Heart left ventricle (tissue), 13 donors: ENCODE measurements around the gene PYGB.

Experiments used
- POLR2A ChIP-seq, 2 donors: fragments of 450-650 bp; IDR thresholded peaks; one replicate each; pipeline ENCODE4 v1.6.1; 2017; ENCODE audit warnings: antibody characterized with exemption in 2 of 2, mild to moderate bottlenecking in 2 of 2, moderate library complexity in 2 of 2
- TF ChIP-seq, protein P1 (sequence below), 12 donors: fragments of 200-600 bp; sonication (generic) in 4 of 12; IDR thresholded peaks; one replicate each; pipeline versions ENCODE4 v1.5.0 to v1.8.0; 2018 to 2022; ENCODE audit warnings: antibody characterized with exemption in 12 of 12, mild to moderate bottlenecking in 5 of 12
- donor health status: ischemic (EF 13 %, LVEDD 7.1; RV severe dilation, severe dysfunction).
- donor health status: DM: no; HTN: yes; CAD: no.
- donor health status: DM: no; HTN: no; CAD: no.
- donor health status: ischemic (EF 25% LVEDD 6.9; RV normal size, moderate dysfunction).
- donor health status: ischemic (EF 25% LVEDD 5.7; RV mildly dilated, moderate dysfunction).
- donor health status: ischemic (EF 35%, LVEDD 5.7; RV mildly dilated, moderate dysfunction).
- donor health status: nonischemic (EF 11% LVEDD 7.7; RV severe dilation, severe dysfunction).
- donor health status: DM: yes; HTN: yes; CAD: no.
- donor health status: PGD.
- donor health status: ischemic (EF 29% LVEDD 5.4; RV normal size, mild dysfunction).
- donor health status: nonischemic (EF 23%, LVEDD 6.1; RV moderate dilation, normal function).

GRCh38 chr20:25318471-25319240 lies 70.8 kb downstream of the PYGB start:
- TF ChIP-seq, protein P1, sequence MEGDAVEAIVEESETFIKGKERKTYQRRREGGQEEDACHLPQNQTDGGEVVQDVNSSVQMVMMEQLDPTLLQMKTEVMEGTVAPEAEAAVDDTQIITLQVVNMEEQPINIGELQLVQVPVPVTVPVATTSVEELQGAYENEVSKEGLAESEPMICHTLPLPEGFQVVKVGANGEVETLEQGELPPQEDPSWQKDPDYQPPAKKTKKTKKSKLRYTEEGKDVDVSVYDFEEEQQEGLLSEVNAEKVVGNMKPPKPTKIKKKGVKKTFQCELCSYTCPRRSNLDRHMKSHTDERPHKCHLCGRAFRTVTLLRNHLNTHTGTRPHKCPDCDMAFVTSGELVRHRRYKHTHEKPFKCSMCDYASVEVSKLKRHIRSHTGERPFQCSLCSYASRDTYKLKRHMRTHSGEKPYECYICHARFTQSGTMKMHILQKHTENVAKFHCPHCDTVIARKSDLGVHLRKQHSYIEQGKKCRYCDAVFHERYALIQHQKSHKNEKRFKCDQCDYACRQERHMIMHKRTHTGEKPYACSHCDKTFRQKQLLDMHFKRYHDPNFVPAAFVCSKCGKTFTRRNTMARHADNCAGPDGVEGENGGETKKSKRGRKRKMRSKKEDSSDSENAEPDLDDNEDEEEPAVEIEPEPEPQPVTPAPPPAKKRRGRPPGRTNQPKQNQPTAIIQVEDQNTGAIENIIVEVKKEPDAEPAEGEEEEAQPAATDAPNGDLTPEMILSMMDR (IDR thresholded peaks at IDR 0.05) = no peak
- TF ChIP-seq POLR2A (IDR thresholded peaks at IDR 0.05) = no peak
